ENCODE measurements around the gene MYH13.

GRCh38 chr17:10295728-10296343, 77.0 kb downstream of the MYH13 start:
- TF ChIP-seq CTCF (IDR thresholded peaks at IDR 0.05; ENCODE audit: insufficient read depth, low read length) (peak; percentile 31), REST (IDR thresholded peaks at IDR 0.05; ENCODE audit: insufficient replicate concordance, low read depth) (no peak)

Data from HL-60 (cell line).